Measurements from ENCODE around the gene KCNH2. TPM values are rescaled to one million over a fixed set of nuclear protein-coding genes. Genes with fewer than 3 reads are reported as not detected.
A peak's percentile ranks its signal among the peaks of the same experiment; 100 is the strongest.

KCNH2 gene
- total RNA-seq, 1 donor: not detected

DNA sequence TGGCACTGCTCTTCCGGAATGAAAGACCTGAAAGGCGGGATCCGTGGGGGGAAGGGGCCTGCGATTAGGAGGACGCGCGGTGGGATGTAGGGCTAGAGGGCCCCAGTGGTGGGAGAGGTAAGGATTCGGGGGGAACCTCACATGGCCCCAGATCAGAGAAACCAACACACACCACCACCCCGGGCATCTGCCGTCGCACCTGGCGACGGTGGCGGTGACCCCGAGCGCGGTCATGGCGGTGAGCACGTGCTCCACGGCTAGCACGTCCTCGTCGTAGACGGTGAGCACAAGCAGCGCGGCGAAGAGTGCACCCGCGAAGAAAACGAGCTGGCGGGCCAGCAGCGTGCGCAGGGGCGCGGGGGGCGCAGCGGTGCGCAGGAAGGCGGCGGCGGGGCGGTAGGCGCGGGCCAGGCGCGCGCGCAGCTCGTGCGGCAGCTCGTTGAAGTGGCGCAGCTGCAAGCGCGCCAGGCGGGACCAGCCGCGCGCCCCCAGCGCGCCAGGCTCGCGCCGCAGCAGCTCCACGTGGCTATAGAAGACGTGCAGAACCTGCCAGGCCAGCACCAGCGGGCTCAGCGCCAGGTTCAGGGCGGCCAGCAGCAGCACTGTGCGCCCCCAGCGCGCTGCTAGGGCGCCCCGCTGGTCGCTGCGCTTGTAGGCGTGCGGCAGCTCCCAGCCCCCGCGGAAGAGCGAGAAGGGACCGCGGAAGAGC, 40.5 kb upstream of the KCNH2 start:
- Histone ChIP-seq H4K20me1 (ENCODE audit: insufficient read depth, low read length) (no peaks in the 10 kb centered on the region), H3K27me3 (ENCODE audit: insufficient read depth, low read length) (peaks cover 53% of the 10 kb centered on the region), H2AFZ (ENCODE audit: low read length) (no peak overlapping the region), H3K4me3 (ENCODE audit: insufficient read depth, low read length) (peak overlapping the region; percentile 28), H3K4me2 (ENCODE audit: insufficient read depth, low read length) (peak overlapping the region; percentile 29), H3K36me3 (ENCODE audit: insufficient read depth, low read length) (no peaks in the 10 kb centered on the region), H3K27ac (ENCODE audit: low read depth, low read length) (no peak overlapping the region), H3K4me1 (ENCODE audit: insufficient read depth, low read length) (peaks cover 6% of the 10 kb centered on the region), H3K9me3 (ENCODE audit: low read depth, low read length) (no peaks in the 10 kb centered on the region), H3K79me2 (ENCODE audit: insufficient read depth, low read length) (no peaks in the 10 kb centered on the region)
- TF ChIP-seq, protein P1, sequence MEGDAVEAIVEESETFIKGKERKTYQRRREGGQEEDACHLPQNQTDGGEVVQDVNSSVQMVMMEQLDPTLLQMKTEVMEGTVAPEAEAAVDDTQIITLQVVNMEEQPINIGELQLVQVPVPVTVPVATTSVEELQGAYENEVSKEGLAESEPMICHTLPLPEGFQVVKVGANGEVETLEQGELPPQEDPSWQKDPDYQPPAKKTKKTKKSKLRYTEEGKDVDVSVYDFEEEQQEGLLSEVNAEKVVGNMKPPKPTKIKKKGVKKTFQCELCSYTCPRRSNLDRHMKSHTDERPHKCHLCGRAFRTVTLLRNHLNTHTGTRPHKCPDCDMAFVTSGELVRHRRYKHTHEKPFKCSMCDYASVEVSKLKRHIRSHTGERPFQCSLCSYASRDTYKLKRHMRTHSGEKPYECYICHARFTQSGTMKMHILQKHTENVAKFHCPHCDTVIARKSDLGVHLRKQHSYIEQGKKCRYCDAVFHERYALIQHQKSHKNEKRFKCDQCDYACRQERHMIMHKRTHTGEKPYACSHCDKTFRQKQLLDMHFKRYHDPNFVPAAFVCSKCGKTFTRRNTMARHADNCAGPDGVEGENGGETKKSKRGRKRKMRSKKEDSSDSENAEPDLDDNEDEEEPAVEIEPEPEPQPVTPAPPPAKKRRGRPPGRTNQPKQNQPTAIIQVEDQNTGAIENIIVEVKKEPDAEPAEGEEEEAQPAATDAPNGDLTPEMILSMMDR (IDR thresholded peaks at IDR 0.05; ENCODE audit: extremely low read depth, low read depth, low read length): no peak
- peak; percentile 58 for DNase-seq (ENCODE audit: insufficient read length, low spot score, missing footprints)

- no peak overlapping the region for H2AFZ ChIP-seq (ENCODE audit: low read length)
- peak overlapping the region; percentile 28 for H3K4me3 ChIP-seq (ENCODE audit: insufficient read depth, low read length)
- H3K4me2 ChIP-seq (ENCODE audit: insufficient read depth, low read length): peak overlapping the region; percentile 29
- DNase-seq (ENCODE audit: insufficient read length, low spot score, missing footprints): peak; percentile 98
- H3K4me1 ChIP-seq (ENCODE audit: insufficient read depth, low read length): peaks cover 9% of the 10 kb centered on the region
- no peaks in the 10 kb centered on the region for H3K36me3 ChIP-seq (ENCODE audit: insufficient read depth, low read length)
- no peak overlapping the region for H3K27ac ChIP-seq (ENCODE audit: low read depth, low read length)
- H3K79me2 ChIP-seq (ENCODE audit: insufficient read depth, low read length): no peaks in the 10 kb centered on the region
- H4K20me1 ChIP-seq (ENCODE audit: insufficient read depth, low read length): no peaks in the 10 kb centered on the region
- H3K27me3 ChIP-seq (ENCODE audit: insufficient read depth, low read length): peaks cover 48% of the 10 kb centered on the region
- TF ChIP-seq, protein P1 (IDR thresholded peaks at IDR 0.05; ENCODE audit: extremely low read depth, low read depth, low read length): peak; percentile 79
- H3K9me3 ChIP-seq (ENCODE audit: low read depth, low read length): no peaks in the 10 kb centered on the region
Measured at GRCh38 chr7:151017953-151018420, 39.9 kb upstream of the KCNH2 start.

DNA sequence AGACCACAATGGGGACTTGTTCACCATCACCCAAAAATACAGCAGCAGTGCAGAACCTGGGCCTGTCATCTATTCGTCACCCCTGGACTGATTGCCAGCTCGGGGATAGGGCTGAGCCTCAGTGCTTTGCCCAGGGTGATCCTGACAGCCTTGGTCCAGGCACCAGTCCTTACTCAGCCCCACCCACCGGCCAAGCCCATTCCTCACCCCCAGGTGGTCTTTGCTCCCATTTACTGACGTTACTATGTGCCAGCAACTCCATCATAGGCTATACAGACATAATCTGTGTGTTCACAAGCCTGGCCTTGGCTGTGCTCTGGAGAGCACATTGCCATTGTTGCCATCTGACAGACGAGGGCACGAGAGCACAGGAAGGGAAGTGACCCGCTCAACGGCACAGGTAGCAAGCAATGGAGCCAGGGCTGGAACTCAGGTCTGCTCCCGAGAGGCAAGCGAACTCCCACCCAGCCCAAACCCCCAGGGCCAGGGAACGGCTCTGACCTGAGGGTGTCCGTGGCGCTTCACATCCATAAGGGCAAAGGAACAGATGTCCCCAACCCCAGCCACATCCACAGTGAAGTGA, 39.3 kb upstream of the KCNH2 start:
- peak; percentile 69 for DNase-seq (ENCODE audit: insufficient read length, low spot score, missing footprints)
- Histone ChIP-seq H3K27ac (ENCODE audit: low read depth, low read length) (no peak overlapping the region), H3K27me3 (ENCODE audit: insufficient read depth, low read length) (peaks cover 45% of the 10 kb centered on the region), H3K79me2 (ENCODE audit: insufficient read depth, low read length) (no peaks in the 10 kb centered on the region), H3K4me3 (ENCODE audit: insufficient read depth, low read length) (no peak overlapping the region), H3K4me1 (ENCODE audit: insufficient read depth, low read length) (peaks cover 9% of the 10 kb centered on the region), H3K36me3 (ENCODE audit: insufficient read depth, low read length) (no peaks in the 10 kb centered on the region), H4K20me1 (ENCODE audit: insufficient read depth, low read length) (no peaks in the 10 kb centered on the region), H3K9me3 (ENCODE audit: low read depth, low read length) (no peaks in the 10 kb centered on the region), H3K4me2 (ENCODE audit: insufficient read depth, low read length) (no peak overlapping the region), H2AFZ (ENCODE audit: low read length) (no peak overlapping the region)
- TF ChIP-seq, protein P1 (IDR thresholded peaks at IDR 0.05; ENCODE audit: extremely low read depth, low read depth, low read length): no peak

DNA sequence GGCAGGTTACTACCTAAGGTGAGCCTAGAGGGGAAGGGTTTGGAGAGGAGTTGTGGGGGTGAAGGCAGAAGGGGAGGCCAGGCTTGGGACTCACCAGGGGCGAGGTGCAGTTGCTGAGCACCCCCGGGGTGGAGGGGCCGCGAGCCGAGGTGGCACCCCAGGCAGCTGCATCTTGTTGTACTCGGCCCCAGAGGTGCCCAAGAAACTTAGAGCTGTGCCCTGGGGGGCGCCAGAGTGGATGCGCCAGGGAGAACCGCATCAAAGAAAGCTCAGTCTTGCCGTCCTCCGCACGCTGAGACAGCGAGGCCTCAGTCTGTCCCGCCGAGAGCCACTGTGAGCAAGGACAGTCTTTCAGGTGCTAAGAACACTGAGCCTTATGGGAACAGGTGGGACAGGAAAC, 38.8 kb upstream of the KCNH2 start:
- Histone ChIP-seq H4K20me1 (ENCODE audit: insufficient read depth, low read length) (no peaks in the 10 kb centered on the region), H3K27ac (ENCODE audit: low read depth, low read length) (no peak overlapping the region), H3K4me2 (ENCODE audit: insufficient read depth, low read length) (no peak overlapping the region), H3K36me3 (ENCODE audit: insufficient read depth, low read length) (no peaks in the 10 kb centered on the region), H3K4me3 (ENCODE audit: insufficient read depth, low read length) (no peak overlapping the region), H3K9me3 (ENCODE audit: low read depth, low read length) (no peaks in the 10 kb centered on the region), H3K4me1 (ENCODE audit: insufficient read depth, low read length) (peaks cover 9% of the 10 kb centered on the region), H2AFZ (ENCODE audit: low read length) (no peak overlapping the region), H3K79me2 (ENCODE audit: insufficient read depth, low read length) (no peaks in the 10 kb centered on the region), H3K27me3 (ENCODE audit: insufficient read depth, low read length) (peaks cover 42% of the 10 kb centered on the region)
- no peak for DNase-seq (ENCODE audit: insufficient read length, low spot score, missing footprints)
- TF ChIP-seq, protein P1 (IDR thresholded peaks at IDR 0.05; ENCODE audit: extremely low read depth, low read depth, low read length): no peak

All from osteoblast (primary cell).